SU-DHL-6 (cell line): ENCODE results near the gene NUTM2A.
"Not testable (repeated sequence)": the region's sequence is repeated elsewhere in the genome, so short reads cannot be mapped to it uniquely, and the experiment has no call there.

Experiments used
- H2AFZ ChIP-seq: fragments of 200-600 bp; sonication (generic); 2 replicates; pipeline ENCODE4 v1.6.1; 2014; ENCODE audit warnings: low read depth, mild to moderate bottlenecking, moderate library complexity, mixed read lengths, antibody characterized with exemption, low read length; ENCODE audit not compliant: severe bottlenecking
- H3F3A ChIP-seq: fragments of 200-600 bp; shearing (Covaris generic); 2 replicates; pipeline ENCODE4 v1.6.0; 2016; ENCODE audit warnings: antibody characterized with exemption, mild to moderate bottlenecking; ENCODE audit not compliant: insufficient read depth
- H3K27ac ChIP-seq: fragments of 200-600 bp; sonication (generic); 2 replicates; pipeline ENCODE4 v1.5.1; 2016; ENCODE audit warnings: low read depth, mild to moderate bottlenecking, low read length, moderate library complexity, mixed read lengths
- H3K27me3 ChIP-seq: fragments of 200-600 bp; sonication (generic), shearing (Covaris generic); 2 replicates; pipeline ENCODE4 v1.6.0; 2014; ENCODE audit warnings: mild to moderate bottlenecking, low read length
- H3K36me3 ChIP-seq: fragments of 200-600 bp; sonication (generic); 2 replicates; pipeline ENCODE4 v1.6.1; 2014; ENCODE audit warnings: mild to moderate bottlenecking, low read length, mixed read lengths
- H3K4me2 ChIP-seq: fragments of 300-600, 200-600 bp; shearing (Covaris generic), sonication (generic); 2 replicates; pipeline ENCODE4 v1.6.0; 2014; ENCODE audit warnings: low read length, low read depth, mild to moderate bottlenecking; ENCODE audit not compliant: poor library complexity, severe bottlenecking
- H3K4me3 ChIP-seq: fragments of 200-600 bp; sonication (generic); 2 replicates; pipeline ENCODE4 v1.5.1; 2014; ENCODE audit warnings: antibody characterized with exemption, low read length, mild to moderate bottlenecking, mixed read lengths; ENCODE audit not compliant: insufficient read depth, poor library complexity, severe bottlenecking
- H3K79me2 ChIP-seq: fragments of 200-600 bp; sonication (generic); 2 replicates; pipeline ENCODE4 v1.6.1; 2014; ENCODE audit warnings: mild to moderate bottlenecking, low read length, moderate library complexity; ENCODE audit not compliant: insufficient read depth
- H3K9ac ChIP-seq: fragments of 200-600 bp; sonication (generic); 2 replicates; pipeline ENCODE4 v1.7.0; 2014; ENCODE audit warnings: mild to moderate bottlenecking, low read length
- H3K9me2 ChIP-seq: fragments of 200-600 bp; sonication (generic); replicated peaks from 2 replicates; pipeline ENCODE4 v1.6.1; 2014; ENCODE audit warnings: low read length; ENCODE audit not compliant: insufficient read depth
- H3K9me3 ChIP-seq: fragments of 200-600 bp; sonication (generic); 2 replicates; pipeline ENCODE4 v1.6.1; 2014; ENCODE audit warnings: low read length, mixed read lengths; ENCODE audit not compliant: insufficient read depth
- H4K20me1 ChIP-seq: fragments of 200-600 bp; sonication (generic); 2 replicates; pipeline ENCODE4 v1.6.1; 2014; ENCODE audit warnings: low read depth, mild to moderate bottlenecking, antibody characterized with exemption, low read length, moderate library complexity, mixed read lengths

NUTM2A gene

GRCh38 chr10:87280749-87281392 lies 55.6 kb downstream of the NUTM2A start:
- H4K20me1 ChIP-seq, H3K9me3 ChIP-seq, H3K9ac ChIP-seq, H3K4me2 ChIP-seq, H3K9me2 ChIP-seq, H3K36me3 ChIP-seq, H2AFZ ChIP-seq, H3K79me2 ChIP-seq, H3K27ac ChIP-seq, H3K4me3 ChIP-seq, H3K27me3 ChIP-seq, H3F3A ChIP-seq: not testable (repeated sequence)
